Measurements from ENCODE around the gene CTXN1. TPM values are rescaled to one million over a fixed set of nuclear protein-coding genes. Genes with fewer than 3 reads are reported as not detected.

Gene CTXN1
- total RNA-seq, 2 donors from 2014 or later: 60.1 to 87.2 TPM

- Histone ChIP-seq H3K27ac (ENCODE audit: low read depth, low read length) (no peak overlapping the region), H3K4me1 (ENCODE audit: control insufficient read depth, insufficient read depth, low read length) (no peaks in the 10 kb centered on the region), H3K36me3 (ENCODE audit: control insufficient read depth, insufficient read depth, low read length) (peaks cover 30% of the 10 kb centered on the region), H3K27me3 (ENCODE audit: control insufficient read depth, insufficient read depth, low read length, poor library complexity, severe bottlenecking) (no peaks in the 10 kb centered on the region), H3K9ac (ENCODE audit: extremely low read depth, low read length, poor library complexity, severe bottlenecking) (no peak overlapping the region), H3K4me3 (ENCODE audit: low read length) (no peak overlapping the region), H3K9me3 (ENCODE audit: control insufficient read depth, low read length) (no peaks in the 10 kb centered on the region)
- Mint-ChIP-seq H3K4me3 (no peak overlapping the region), H3K27ac (no peak overlapping the region), H3K4me1 (peaks cover 11% of the 10 kb centered on the region), H3K9me3 (no peaks in the 10 kb centered on the region), H3K27me3 (ENCODE audit: insufficient read depth) (peaks cover 2% of the 10 kb centered on the region), H3K36me3 (ENCODE audit: low read depth) (peaks cover 19% of the 10 kb centered on the region)
- TF ChIP-seq CTCF (conservative IDR thresholded peaks at IDR 0.05): no peak
- DNase-seq: no peak
- 87 to 91% methylated on average over 10 to 14 of the region's 14 CpGs for WGBS, 2 experiments (ENCODE audit: insufficient coverage in 1 of 2, insufficient read length in 1 of 2)
Measured at GRCh38 chr19:7908078-7908699, 17.7 kb downstream of the CTXN1 start.

- Histone ChIP-seq H3K9me3 (ENCODE audit: control insufficient read depth, low read length) (no peaks in the 10 kb centered on the region), H3K27me3 (ENCODE audit: control insufficient read depth, insufficient read depth, low read length, poor library complexity, severe bottlenecking) (no peaks in the 10 kb centered on the region), H3K27ac (ENCODE audit: low read depth, low read length) (no peak overlapping the region), H3K4me1 (ENCODE audit: control insufficient read depth, insufficient read depth, low read length) (no peaks in the 10 kb centered on the region), H3K9ac (ENCODE audit: extremely low read depth, low read length, poor library complexity, severe bottlenecking) (no peak overlapping the region), H3K36me3 (ENCODE audit: control insufficient read depth, insufficient read depth, low read length) (peaks cover 30% of the 10 kb centered on the region), H3K4me3 (ENCODE audit: low read length) (no peak overlapping the region)
- Mint-ChIP-seq H3K4me3 (no peak overlapping the region), H3K4me1 (peaks cover 11% of the 10 kb centered on the region), H3K27ac (no peak overlapping the region), H3K27me3 (ENCODE audit: insufficient read depth) (no peaks in the 10 kb centered on the region), H3K36me3 (ENCODE audit: low read depth) (peaks cover 15% of the 10 kb centered on the region), H3K9me3 (no peaks in the 10 kb centered on the region)
- 93 to 97% methylated on average over 5 to 11 of the region's 11 CpGs for WGBS, 2 experiments (ENCODE audit: insufficient coverage in 1 of 2, insufficient read length in 1 of 2)
- TF ChIP-seq CTCF (conservative IDR thresholded peaks at IDR 0.05): no peak
- DNase-seq: no peak
Measured at GRCh38 chr19:7907544-7907943, 18.4 kb downstream of the CTXN1 start.

- 95 to 97% methylated on average over 17 to 19 of the region's 19 CpGs for WGBS, 2 experiments (ENCODE audit: insufficient coverage in 1 of 2, insufficient read length in 1 of 2)
- H3K9me3 Mint-ChIP-seq: no peaks in the 10 kb centered on the region
- H3K27me3 Mint-ChIP-seq (ENCODE audit: insufficient read depth): no peaks in the 10 kb centered on the region
- peaks cover 11% of the 10 kb centered on the region for H3K4me1 Mint-ChIP-seq
- Histone ChIP-seq H3K9ac (ENCODE audit: extremely low read depth, low read length, poor library complexity, severe bottlenecking) (no peak overlapping the region), H3K4me3 (ENCODE audit: low read length) (no peak overlapping the region), H3K27ac (ENCODE audit: low read depth, low read length) (no peak overlapping the region), H3K4me1 (ENCODE audit: control insufficient read depth, insufficient read depth, low read length) (no peaks in the 10 kb centered on the region), H3K9me3 (ENCODE audit: control insufficient read depth, low read length) (no peaks in the 10 kb centered on the region), H3K36me3 (ENCODE audit: control insufficient read depth, insufficient read depth, low read length) (peaks cover 30% of the 10 kb centered on the region), H3K27me3 (ENCODE audit: control insufficient read depth, insufficient read depth, low read length, poor library complexity, severe bottlenecking) (no peaks in the 10 kb centered on the region)
- no peak for DNase-seq
- no peak for TF ChIP-seq CTCF (conservative IDR thresholded peaks at IDR 0.05)
- H3K4me3 Mint-ChIP-seq: no peak overlapping the region
- H3K36me3 Mint-ChIP-seq (ENCODE audit: low read depth): peaks cover 15% of the 10 kb centered on the region
- H3K27ac Mint-ChIP-seq: no peak overlapping the region
Measured at GRCh38 chr19:7907122-7907521, 18.8 kb downstream of the CTXN1 start.

All from endodermal cell (in vitro differentiated cells).